ENCODE measurements around the gene EBF3.

DNA sequence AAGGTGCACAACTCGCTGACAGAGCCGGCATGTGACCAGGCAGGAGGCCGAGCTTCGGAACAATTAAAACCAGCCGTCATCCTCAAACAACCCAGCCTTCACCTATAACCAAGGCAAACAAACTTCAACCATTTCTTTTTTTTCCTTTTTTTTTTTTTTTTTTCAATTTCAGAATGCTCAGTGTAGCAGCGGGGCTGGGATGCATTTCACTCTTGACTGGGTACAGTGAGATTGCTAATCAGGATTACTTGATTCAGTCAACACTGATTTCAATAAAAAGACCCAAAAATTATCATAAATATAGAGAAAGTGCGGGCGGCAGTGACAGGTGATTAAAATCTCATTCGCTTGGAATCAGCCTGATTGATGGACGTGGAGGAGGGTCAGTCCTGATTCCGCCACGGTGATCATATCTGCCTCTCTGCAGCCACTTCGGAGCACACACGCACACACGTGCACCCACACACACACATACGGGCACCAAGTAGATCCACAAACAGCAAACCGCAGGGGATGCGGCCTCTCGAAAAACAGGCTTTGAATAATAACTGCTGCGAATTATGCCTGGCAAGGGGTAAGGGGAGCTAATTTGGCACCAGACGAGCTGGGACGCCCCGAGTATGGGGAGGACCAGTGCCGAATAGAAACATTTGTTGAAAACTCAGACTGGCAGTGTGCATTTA lies 31.2 kb downstream of the EBF3 start:
- TF ChIP-seq POLR2A (IDR thresholded peaks at IDR 0.05; ENCODE audit: low read length) (no peak), GATA1 (IDR thresholded peaks at IDR 0.05; ENCODE audit: low read depth, low read length) (no peak)
